ENCODE results near the gene TBXAS1.

DNA sequence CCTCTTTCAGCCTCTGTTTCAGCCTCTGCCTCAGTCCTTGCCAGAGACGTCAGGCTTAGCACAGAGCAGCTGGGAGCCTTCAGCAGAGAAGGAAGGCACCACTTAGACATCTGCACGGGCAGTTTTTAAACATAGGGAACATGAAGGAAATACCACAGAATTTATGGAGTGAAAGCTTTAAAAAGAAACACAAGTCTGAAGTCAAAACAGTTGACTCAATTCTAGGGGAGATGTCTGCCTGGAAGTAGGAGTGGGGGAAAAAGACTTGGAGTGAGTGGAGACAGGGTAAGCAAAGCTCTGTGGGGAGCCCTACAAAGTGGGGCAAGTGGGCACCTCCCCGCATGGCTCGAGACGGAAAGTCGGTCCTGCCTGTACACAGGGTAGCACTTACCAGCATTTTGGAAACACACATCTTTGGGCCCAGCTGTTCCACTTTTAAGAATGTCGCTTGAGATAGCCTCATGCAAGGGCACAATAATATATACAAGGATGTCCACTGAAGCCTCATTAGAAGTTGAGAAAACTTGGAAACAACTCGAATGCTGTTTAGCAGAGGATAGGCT, 5.0 kb upstream of the TBXAS1 start:
- TF ChIP-seq POLR2AphosphoS5 (IDR thresholded peaks at IDR 0.05; ENCODE audit: borderline replicate concordance, low read depth, low read length) (no peak), EZH2 (IDR thresholded peaks at IDR 0.05) (no peak)

All from SK-N-MC (cell line).